22Rv1 (cell line): ENCODE measurements around the gene GCNA.

Source experiments
- ZFX ChIP-seq: fragments of 450-650 bp; IDR thresholded peaks from 2 replicates; pipeline ENCODE4 v1.6.1; 2017; ENCODE audit warnings: antibody characterized with exemption, borderline replicate concordance
- TF ChIP-seq, protein P1 (sequence below): fragments of 450-650 bp; IDR thresholded peaks from 2 replicates; pipeline ENCODE4 v1.5.1; 2017; ENCODE audit warnings: mild to moderate bottlenecking

DNA sequence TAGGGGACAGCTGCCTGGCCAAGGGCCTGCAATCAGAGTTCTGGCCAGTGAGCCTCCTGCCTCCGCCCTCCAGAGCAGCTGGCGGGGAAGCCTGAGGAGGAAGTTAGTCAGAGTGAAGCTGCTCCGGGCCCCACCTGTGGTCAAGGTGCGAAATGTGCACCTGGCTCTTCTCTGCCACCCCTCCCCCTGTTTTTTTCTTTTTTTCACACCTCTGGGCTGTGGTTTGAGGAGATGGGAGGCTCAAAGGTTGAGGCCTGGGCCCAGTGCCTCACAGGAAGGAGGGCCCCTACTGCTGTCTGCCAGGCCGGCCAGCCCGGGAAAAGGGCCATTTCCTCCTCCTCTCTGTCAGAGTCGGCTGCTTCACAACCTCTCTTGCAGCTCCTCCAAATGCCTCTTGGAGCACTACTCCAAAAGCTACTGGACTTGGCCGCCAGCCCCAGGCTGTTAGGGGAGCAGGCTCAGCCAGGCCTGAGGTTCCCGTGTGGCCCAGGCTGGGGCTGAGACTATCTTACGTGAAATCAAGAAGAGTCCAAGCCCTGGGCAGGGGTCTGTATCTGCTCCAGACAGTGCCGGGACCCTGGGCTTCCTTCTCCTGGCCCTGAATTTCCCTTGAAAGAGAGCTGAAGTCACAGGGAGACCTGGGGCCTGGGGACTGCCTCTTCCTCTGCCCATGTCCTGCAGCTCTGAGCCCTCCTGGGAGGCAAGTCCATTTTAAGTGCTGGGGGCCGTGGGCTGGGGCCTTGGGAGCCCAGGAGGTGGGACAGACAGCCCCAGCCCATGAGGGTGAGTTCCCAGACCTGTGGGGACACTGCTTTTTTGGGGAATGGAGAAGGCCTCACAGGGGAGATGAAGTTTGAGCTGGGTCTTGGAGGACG is 44.6 kb downstream of the GCNA start:
- TF ChIP-seq, protein P1, sequence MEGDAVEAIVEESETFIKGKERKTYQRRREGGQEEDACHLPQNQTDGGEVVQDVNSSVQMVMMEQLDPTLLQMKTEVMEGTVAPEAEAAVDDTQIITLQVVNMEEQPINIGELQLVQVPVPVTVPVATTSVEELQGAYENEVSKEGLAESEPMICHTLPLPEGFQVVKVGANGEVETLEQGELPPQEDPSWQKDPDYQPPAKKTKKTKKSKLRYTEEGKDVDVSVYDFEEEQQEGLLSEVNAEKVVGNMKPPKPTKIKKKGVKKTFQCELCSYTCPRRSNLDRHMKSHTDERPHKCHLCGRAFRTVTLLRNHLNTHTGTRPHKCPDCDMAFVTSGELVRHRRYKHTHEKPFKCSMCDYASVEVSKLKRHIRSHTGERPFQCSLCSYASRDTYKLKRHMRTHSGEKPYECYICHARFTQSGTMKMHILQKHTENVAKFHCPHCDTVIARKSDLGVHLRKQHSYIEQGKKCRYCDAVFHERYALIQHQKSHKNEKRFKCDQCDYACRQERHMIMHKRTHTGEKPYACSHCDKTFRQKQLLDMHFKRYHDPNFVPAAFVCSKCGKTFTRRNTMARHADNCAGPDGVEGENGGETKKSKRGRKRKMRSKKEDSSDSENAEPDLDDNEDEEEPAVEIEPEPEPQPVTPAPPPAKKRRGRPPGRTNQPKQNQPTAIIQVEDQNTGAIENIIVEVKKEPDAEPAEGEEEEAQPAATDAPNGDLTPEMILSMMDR, result no peak
- TF ChIP-seq ZFX, result no peak
